GM12875 (cell line): ENCODE data around the gene HPCA.

Experiments used
- H3K4me3 ChIP-seq: one replicate; pipeline ENCODE4 v1.5.1; 2011; ENCODE audit warnings: low read depth, low read length, control low read depth
- CTCF ChIP-seq: IDR thresholded peaks from 2 replicates; pipeline ENCODE4 v1.5.1; 2011; ENCODE audit warnings: low read depth, mild to moderate bottlenecking, control low read depth, inconsistent platforms, low read length, moderate library complexity, borderline replicate concordance; ENCODE audit not compliant: insufficient read depth

Gene HPCA

DNA sequence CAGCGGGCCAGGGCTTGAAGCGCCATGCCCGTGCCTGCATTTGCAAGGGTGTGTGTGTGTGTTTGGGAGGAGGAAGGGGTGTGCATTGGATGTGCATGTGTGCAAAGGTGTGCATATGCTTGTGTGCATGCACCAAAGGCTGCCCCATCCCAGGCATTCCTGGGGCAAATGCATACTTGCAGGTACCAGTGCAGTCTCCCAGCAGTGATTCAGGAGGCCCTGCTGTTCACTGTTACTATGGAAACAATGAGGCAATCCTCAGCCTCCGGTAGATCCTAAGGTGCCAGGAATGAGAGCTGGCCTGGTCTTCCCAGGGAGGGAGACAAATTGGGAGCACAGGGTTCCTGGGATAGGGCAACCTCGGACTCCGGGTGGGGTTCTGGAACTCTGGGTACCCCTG is 8.1 kb upstream of the HPCA start:
- no peak overlapping the region for H3K4me3 ChIP-seq
- no peak for TF ChIP-seq CTCF

DNA sequence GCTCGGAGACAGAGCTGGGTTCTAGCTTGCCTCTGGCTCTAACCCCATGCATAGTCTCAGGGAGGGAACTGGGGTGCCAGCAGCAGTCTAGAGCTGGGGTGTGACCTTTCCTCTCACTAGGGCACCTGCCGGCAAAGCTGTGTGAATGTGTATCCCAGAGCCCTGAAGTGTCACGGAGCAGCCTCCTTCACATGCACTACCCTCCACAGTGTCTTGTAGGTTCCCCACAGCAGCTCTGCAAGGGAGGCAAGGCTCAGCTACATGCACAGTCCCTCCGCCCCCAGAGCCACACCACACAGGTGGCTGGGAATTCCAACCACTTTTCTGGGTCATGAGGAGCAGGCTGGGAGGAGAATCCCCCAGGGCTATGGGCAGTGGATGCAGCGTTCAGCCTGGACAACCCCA is 7.7 kb upstream of the HPCA start:
- H3K4me3 ChIP-seq = no peak overlapping the region
- no peak for TF ChIP-seq CTCF

GRCh38 chr1:32881291-32881690 is 5.0 kb upstream of the HPCA start:
- no peak for TF ChIP-seq CTCF
- no peak overlapping the region for H3K4me3 ChIP-seq

- H3K4me3 ChIP-seq = no peak overlapping the region
- no peak for TF ChIP-seq CTCF
Observed at GRCh38 chr1:32881871-32882850, 4.1 kb upstream of the HPCA start.

DNA sequence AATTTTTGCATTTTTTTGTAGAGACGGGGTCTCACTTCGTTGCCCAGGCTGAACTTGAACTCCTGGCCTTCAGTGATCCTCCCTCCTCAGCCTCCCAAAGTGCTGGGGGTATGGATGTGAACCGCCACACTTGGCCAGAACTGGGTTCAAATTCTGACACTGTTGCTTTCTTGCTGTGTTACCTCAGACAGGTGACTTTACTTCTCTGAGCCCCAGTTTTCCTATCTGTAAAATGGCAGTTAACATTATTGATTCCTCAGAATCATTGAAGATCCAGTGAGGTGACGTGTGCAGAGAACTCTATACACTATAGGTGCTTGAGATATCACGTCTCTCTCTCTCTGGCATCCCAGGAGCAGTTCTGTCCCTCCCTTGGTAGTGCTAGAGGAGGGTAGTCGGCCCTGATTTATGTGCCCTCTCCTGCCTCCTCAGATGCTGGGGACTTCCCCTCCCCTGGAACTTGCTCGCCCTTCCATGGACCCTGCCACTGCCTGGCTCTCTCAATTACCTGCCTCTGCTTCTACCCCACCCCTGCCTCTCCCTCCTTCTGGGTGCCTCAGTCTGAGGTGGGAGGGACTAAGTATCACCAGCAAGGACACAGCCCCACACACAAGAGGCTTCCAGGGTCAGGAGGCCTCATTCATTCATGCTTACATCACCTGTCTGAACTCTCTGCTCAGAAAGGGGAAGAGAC is 2.8 kb upstream of the HPCA start:
- no peak for TF ChIP-seq CTCF
- no peak overlapping the region for H3K4me3 ChIP-seq

GRCh38 chr1:32884032-32884372 is 2.3 kb upstream of the HPCA start:
- no peak overlapping the region for H3K4me3 ChIP-seq
- TF ChIP-seq CTCF = no peak
